GM12878 (cell line): ENCODE measurements around the gene CACNA2D2.
A peak's percentile ranks its signal among the peaks of the same experiment; 100 is the strongest.

Experiments used
- ATF2 ChIP-seq: IDR thresholded peaks from 2 replicates; pipeline ENCODE4 v1.6.1; 2012; ENCODE audit warnings: low read length, inconsistent platforms
- CTCF ChIP-seq, 3 experiments: IDR thresholded peaks in 2 of 3; conservative IDR thresholded peaks in 1 of 3; 2 replicates each; pipeline ENCODE4 v1.5.1; 2011; ENCODE audit warnings: low read depth in 3 of 3, low read length in 3 of 3, mild to moderate bottlenecking in 3 of 3, control low read depth in 2 of 3, moderate library complexity in 2 of 3, inconsistent platforms in 1 of 3, mixed read lengths in 1 of 3; ENCODE audit not compliant: control insufficient read depth in 2 of 3, insufficient read depth in 1 of 3; ENCODE audit errors: extremely low read depth in 1 of 3
- E2F4 ChIP-seq: IDR thresholded peaks from 2 replicates; pipeline ENCODE4 v1.6.1; 2012; ENCODE audit warnings: low read depth, low read length, improper control_type of control experiment
- EP300 ChIP-seq, 2 experiments: fragments of 150-350 bp in 1 of 2; IDR thresholded peaks; 2 replicates each; pipeline ENCODE4 v1.6.1; 2011 to 2012; ENCODE audit warnings: low read depth in 2 of 2, low read length in 2 of 2, borderline replicate concordance in 1 of 2, improper control_type of control experiment in 1 of 2, inconsistent platforms in 1 of 2; ENCODE audit not compliant: control insufficient read depth in 1 of 2
- FOXM1 ChIP-seq: IDR thresholded peaks from 2 replicates; pipeline ENCODE4 v1.6.1; 2012; ENCODE audit warnings: low read depth, mild to moderate bottlenecking, inconsistent platforms, low read length, moderate library complexity
- NR2C2 ChIP-seq: IDR thresholded peaks from 2 replicates; pipeline ENCODE4 v1.6.1; 2011; ENCODE audit warnings: borderline replicate concordance, low read depth; ENCODE audit not compliant: control insufficient read depth, insufficient read length
- POLR2A ChIP-seq: IDR thresholded peaks from 2 replicates; pipeline ENCODE4 v1.6.1; 2011; ENCODE audit warnings: low read depth, mild to moderate bottlenecking, low read length
- RAD21 ChIP-seq: IDR thresholded peaks from 2 replicates; pipeline ENCODE4 v1.6.1; 2011; ENCODE audit warnings: mild to moderate bottlenecking, low read depth, low read length, moderate library complexity; ENCODE audit not compliant: insufficient read depth
- RFX5 ChIP-seq: IDR thresholded peaks from 2 replicates; pipeline ENCODE4 v1.6.1; 2011; ENCODE audit warnings: low read depth, low read length, improper control_type of control experiment
- SIN3A ChIP-seq: IDR thresholded peaks from 2 replicates; pipeline ENCODE4 v1.6.1; 2012; ENCODE audit warnings: low read depth, low read length, improper control_type of control experiment
- SP1 ChIP-seq: IDR thresholded peaks from one replicate; pipeline ENCODE4 v1.6.1; 2011; ENCODE audit warnings: low read depth, low read length
- SRF ChIP-seq, 2 experiments: IDR thresholded peaks; 2 replicates each; pipeline ENCODE4 v1.6.1; 2011; ENCODE audit warnings: low read depth in 2 of 2, low read length in 2 of 2, mild to moderate bottlenecking in 1 of 2, moderate library complexity in 1 of 2

GRCh38 chr3:50330330-50330729, 173.1 kb downstream of the CACNA2D2 start:
- TF ChIP-seq RAD21 (no peak), SP1 (no peak), SIN3A (no peak), NR2C2 (no peak), POLR2A (peak; percentile 10; the same call in 1 of the 2 replicates), FOXM1 (no peak), CTCF (IDR thresholded peaks at IDR 0.05 in 2 of 3, conservative IDR thresholded peaks at IDR 0.05 in 1 of 3; ENCODE audit: control insufficient read depth in 2 of 3, extremely low read depth in 1 of 3, insufficient read depth in 1 of 3, low read depth in 3 of 3, low read length in 3 of 3) (no peak), ATF2 (no peak), RFX5 (no peak), EP300 (IDR thresholded peaks at IDR 0.05; ENCODE audit: borderline replicate concordance in 1 of 2, control insufficient read depth in 1 of 2, low read depth in 2 of 2, low read length in 2 of 2) (no peak), SRF (IDR thresholded peaks at IDR 0.05; ENCODE audit: low read depth in 2 of 2, low read length in 2 of 2) (no peak), E2F4 (no peak)
